C4-2B (cell line): ENCODE results near the gene NTMT1.
A peak's percentile ranks its signal among the peaks of the same experiment; 100 is the strongest.

Experiments used
- H3K27ac ChIP-seq: fragments of 450-650 bp; 2 replicates; pipeline ENCODE4 v1.5.1; 2017
- CTCF ChIP-seq: fragments of 450-650 bp; conservative IDR thresholded peaks from 2 replicates; pipeline ENCODE4 v1.5.1; 2017; ENCODE audit warnings: mild to moderate bottlenecking
- ZFX ChIP-seq: fragments of 450-650 bp; IDR thresholded peaks from 2 replicates; pipeline ENCODE4 v1.6.1; 2017

The NTMT1 gene

GRCh38 chr9:129601082-129601674, 24.8 kb upstream of the NTMT1 start:
- H3K27ac ChIP-seq = no peak overlapping the region
- TF ChIP-seq ZFX (no peak), CTCF (no peak)

DNA sequence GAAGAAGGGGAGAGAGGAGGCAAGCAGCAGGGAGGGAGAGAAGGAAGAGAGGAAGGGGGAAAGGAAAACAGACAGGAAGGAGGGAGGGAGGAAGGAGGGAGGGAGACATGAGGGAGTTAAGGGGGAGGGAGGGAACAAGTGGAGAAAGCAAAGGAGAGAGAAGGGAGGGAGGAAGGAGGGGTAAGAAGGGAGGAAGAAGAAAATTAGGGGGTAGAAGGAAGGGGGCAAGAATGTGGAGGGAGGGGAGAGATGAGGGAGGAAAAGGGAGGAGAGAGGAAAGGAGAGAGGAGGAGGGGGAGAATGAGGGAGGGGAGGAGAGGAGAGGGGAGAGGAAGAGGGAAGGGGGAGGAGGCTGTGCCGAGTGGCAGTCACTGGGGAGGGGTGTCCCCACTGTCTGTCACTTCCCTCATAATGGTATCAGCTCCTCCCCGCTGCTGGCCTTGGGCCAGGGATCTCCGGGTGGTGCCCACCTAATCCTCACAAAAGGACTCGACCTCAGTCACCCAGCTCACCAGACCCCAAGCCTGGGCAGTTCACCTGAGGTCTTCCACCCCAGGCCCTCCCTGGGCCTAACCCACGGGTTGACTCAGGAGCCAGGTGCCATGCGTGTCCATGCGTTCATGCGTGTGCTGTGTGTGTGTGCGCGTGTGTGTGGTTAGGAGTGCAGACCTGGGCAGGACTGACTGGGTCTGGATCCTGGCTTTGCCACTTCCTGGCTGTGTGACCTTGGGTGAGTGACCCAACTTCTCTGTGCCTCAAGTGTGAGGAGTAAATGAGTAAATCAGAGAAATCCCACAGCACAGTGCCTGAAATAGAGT, 23.2 kb upstream of the NTMT1 start:
- no peak overlapping the region for H3K27ac ChIP-seq
- TF ChIP-seq ZFX (no peak), CTCF (no peak)

GRCh38 chr9:129604056-129604765, 21.8 kb upstream of the NTMT1 start:
- TF ChIP-seq CTCF (no peak), ZFX (no peak)
- H3K27ac ChIP-seq = no peak overlapping the region

GRCh38 chr9:129604766-129605163, 21.2 kb upstream of the NTMT1 start:
- no peak overlapping the region for H3K27ac ChIP-seq
- TF ChIP-seq ZFX = no peak
- TF ChIP-seq CTCF = no peak

- TF ChIP-seq ZFX (no peak), CTCF (no peak)
- peak overlapping the region; percentile 32; the same call in 1 of the 2 replicates for H3K27ac ChIP-seq
These were observed 19.6 kb upstream of the NTMT1 start for GRCh38 chr9:129606161-129607026.

- TF ChIP-seq CTCF (no peak), ZFX (no peak)
- peak overlapping the region; percentile 32 for H3K27ac ChIP-seq
These were observed 19.0 kb upstream of the NTMT1 start for GRCh38 chr9:129607027-129607387.
